ENCODE results near the gene RDH16.
"Not testable (repeated sequence)": the region's sequence is repeated elsewhere in the genome, so short reads cannot be mapped to it uniquely, and the experiment has no call there.

The RDH16 gene

DNA sequence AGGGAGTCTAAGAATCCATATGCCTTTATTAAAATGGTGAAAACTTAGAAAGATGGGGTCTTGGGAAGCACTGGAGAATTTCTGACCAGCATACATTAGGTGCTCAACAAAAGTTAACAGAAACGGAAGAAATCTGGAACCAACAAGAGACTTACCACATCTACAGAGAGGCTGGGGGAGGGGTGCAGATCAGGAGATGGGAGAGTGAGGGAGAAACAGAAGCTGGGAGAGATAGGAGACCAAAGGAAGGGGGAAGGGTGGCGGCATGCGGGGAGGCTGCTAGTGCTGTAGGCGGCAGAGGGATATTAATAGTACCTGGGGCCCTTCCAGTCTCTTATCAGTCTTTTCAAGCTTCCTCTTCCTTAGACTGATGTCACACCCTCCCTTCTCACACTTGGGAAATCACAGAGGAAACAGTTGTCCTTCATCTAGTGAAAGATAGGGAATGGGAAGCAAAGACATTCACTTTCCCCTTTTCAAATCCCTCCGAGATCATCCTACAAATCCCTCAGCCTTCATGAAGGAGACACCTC is 30.9 kb upstream of the RDH16 start:
- no peak for DNase-seq

DNA sequence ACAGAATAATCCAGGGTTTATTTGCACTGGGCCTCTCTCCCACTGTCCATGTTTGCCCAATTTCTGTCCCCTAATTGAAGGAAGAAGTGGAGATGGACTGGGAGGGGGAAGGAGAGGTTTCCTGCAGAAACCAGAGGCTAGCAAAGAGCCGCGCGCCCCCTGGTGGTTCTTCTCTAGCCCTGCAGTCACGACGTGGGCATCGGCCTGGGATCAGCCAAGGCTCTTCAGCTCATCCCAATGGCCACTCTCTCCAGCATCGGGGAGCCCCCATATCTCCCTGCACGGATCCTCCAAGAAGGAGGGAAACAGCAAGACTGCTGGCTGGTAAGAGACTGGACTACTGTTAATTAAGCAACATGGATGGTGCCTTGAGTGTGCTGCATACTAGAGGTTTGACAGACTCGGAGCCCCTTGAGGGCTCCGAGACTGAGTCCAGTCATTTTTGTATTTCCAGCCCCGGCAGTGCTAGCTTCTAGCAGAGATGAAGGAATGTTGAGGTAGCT is 30.2 kb upstream of the RDH16 start:
- peak; percentile 56 for DNase-seq

DNA sequence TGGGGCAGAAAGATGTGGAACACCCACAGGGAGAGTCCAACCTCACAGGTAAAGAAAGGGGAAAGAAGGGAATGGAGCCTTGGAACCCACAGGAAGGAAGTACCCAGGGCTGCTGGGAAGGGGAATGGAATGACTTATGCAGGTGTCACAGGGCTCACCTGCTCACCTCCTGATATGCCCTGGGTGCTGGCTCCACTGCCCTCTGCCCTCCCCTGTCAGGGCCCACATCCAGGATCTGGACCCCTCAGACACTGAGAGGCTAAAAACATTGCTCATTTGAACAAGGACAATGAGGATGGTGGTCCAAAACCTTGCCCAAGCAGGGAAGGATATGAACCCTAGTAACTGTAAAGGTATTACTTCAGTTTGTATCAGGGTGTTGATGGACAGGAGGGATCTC is 29.6 kb upstream of the RDH16 start:
- no peak for DNase-seq

DNA sequence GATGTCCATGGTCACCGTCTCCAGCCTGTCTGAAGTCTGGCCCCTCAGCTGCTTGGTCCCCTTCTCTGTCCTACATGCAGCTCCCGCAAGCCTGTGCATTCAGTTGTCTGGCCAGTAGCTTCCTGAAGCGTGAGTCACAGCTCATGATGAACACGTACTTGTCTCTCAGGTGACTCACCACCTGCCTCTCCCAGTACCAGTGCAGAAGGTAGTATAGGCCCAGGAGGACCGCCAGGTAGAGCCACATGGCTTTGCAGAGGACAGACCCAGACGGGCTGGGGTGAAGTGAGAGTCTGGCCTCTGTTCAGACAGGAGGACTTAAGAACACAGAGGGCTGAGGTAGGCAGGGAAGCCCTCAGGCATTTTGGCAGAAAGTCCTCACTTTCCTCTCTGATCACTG is 28.3 kb upstream of the RDH16 start:
- peak; percentile 20 for DNase-seq

DNA sequence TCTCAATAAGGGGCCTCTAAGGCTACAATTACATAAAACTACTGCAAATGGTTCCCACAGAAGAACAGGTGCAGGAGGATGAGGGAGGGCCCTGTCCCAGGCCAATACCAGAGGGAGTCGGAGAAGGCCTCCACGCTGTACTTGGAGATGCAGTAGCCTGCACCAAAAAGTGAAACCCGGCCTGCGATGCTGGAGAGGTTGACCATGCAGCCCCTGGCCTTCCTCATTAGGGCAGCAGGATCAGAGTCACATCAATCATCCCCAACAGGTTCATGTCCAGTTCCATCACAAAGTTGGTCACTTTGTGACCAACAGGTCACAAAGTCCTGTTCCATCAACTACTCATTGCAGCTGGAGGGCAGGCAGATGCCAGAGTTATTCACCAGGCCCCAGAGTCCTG is 26.0 kb upstream of the RDH16 start:
- DNase-seq, result no peak

DNA sequence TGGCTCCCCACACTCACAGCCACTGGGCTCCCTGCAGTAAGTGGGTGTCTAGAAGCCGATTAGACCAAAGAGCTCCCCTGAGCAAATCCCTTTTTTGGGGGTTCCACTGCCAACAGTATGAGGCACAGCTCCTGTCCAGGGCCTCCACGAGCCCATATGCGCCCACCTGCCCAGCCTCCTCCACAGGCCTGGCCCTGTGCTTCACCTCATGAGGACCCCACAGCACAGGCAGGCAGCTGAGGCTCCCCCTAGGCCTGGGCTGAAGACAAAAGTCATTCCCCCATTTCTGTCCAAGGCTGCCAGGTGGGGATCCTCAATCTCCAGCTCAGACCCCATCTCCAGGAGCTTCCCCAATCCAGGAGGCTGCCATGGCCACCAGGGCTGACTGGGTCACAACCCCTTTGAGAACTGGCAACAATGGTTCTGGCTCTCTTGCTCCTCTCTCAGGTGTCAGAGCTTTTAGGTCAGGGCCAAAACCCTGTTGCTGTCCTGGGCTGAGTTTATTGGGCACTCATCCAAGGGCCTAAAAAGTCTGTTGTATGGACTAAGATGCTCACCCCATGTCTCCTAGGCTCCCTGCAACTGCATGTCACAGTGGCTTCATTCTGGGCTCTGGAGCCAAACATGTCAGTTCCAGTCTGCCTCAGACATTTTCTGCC is 25.3 kb upstream of the RDH16 start:
- not testable (repeated sequence) for DNase-seq

DNA sequence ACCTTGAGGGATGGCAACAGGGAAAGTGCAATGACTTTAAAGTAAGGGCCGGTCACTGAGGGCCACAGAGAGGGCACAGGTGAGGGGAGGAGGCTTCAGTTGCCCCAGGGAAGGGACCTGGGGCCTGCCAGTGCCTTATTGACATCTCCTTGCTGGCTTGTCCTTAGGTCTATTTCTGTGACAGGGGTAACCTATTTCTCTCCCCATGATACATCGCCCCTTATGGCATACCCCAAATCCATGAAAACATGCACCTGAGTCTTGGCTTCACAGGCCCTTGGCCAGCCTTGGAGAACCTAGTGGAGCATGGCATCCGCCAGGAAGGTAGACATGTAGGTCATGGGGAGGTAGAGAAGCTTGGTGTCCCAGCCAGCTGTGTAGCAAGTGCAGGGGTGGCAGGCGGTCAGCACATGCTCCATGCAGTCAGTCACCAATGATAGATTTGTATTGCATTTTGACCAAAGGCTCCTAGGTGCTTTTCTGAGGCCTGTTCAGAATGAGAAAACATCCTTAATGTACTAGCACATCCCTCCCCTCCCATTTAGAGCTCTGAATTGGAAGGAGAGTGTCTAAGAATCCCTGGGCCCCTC is 23.6 kb upstream of the RDH16 start:
- DNase-seq, result no peak

DNA sequence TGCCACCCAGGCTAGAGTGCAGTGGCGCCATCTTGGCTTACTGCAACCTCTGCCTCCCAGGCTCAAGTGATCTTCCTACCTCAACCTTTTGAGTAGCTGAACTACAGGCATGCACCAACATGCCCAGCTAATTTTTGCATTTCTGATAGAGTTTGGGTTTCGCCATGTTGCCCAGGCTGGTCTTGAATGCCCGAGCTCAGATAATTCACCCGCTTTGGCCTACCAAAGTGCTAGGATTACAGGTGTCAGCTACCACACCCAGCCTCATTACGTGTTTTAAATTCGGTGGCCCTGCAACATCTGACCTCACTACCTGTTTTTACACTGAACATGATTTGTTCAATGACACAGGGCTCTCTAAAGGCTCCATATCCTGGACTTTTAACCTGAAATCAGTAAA is 22.9 kb upstream of the RDH16 start:
- no peak for DNase-seq

DNA sequence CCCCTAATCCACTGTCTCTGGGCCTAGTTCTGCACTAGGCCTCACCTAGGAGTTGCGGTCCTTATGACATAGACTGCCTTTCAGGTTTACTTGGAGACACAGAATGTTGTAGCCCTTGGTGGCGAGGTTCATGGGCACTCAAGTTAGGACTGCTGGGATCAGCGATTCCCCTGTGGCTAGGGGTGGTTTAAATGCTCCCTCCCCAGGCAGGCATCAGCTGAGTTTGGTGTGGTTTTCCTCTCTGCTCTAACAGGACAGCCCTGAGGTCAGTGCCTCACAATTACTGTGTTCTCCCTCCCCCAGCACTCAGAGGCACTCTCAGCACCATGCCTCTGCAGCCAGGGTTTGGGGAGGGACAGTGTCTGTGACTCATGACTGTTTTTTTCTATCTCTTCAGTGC is 22.2 kb upstream of the RDH16 start:
- DNase-seq, result no peak

DNA sequence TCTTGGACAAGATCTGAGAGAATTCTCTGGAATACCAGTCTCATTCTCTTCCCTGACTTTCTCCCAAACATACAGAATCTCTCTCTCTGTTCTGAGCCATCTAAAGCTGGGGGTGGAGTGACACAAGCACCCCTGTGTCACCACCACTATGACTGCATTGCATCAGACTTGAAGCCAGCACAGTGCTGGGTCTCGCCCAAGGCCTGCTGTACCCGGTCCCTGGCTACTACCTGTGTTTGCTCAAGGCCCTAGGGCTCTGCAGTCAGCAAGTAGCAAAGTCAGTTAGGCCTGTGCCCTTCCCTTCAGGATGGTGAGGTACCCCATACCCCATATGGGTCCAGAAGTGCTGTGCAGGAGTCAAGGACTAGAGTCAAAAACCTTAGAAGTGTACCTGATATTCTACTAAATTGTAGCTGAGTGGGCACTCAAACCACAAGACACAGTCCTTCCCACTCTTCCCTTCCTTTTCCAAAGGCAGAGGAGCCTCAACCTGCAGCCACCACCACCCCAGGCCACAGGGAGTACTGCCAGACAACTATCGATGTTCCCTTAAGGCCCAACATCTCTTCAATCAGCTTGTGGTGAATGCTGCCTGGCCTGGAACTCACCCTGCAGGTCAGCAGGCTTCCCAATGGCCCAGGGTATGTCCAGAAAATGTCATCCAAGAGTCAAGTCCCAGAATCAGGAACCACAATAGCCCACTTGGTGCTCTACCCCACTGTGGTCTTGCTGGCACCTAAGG is 21.2 kb upstream of the RDH16 start:
- DNase-seq, result no peak

DNA sequence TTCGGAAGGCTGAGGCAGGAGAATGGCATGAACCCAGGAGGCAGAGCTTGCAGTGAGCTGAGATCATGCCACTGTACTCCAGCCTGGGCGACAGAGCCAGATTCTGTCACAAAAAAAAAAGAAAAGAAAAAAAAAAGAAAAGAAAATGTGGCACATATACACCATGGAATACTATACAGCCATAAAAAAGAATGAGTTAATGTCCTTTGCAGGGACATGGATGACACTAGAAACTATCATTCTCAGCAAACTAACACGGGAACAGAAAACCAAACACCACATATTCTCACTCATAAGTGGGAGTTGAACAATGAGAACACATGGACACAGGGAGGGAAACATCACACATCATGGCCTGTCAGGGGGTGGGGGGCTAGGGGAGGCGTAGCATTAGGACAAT is 20.0 kb upstream of the RDH16 start:
- DNase-seq, result not testable (repeated sequence)

DNA sequence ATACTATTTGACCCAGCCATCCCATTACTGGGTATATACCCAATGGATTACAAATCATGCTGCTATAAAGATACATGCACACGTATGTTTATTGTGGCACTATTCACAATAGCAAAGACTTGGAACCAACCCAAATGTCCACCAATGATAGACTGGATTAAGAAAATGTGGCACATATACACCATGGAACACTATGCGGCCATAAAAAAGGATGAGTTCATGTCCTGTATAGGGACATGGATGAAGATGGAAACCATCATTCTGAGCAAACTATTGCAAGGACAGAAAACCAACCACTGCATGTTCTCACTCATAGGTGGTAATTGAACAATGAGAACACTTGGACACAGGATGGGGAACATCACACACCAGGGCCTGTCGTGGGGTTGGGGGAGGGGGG is 16.8 kb upstream of the RDH16 start:
- DNase-seq, result not testable (repeated sequence)

DNA sequence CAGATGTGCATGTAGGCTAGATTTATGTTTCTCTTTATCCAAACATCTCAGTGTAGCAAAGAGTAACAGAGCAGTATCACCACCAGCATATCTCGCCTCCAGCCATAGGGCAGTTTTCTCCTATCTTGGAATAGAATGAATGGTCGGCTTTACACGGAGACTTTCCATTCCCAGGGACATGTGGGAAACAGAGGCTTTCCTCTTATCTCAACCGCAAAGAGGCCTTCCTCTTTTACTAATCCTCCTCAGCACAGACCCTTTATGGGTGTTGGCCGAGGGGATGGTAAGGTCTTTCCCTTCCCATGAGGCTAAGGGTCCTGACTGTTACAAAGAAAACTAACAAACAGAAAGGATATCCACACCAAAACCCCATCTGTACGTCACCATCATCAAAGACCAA is 11.5 kb upstream of the RDH16 start:
- not testable (repeated sequence) for DNase-seq

DNA sequence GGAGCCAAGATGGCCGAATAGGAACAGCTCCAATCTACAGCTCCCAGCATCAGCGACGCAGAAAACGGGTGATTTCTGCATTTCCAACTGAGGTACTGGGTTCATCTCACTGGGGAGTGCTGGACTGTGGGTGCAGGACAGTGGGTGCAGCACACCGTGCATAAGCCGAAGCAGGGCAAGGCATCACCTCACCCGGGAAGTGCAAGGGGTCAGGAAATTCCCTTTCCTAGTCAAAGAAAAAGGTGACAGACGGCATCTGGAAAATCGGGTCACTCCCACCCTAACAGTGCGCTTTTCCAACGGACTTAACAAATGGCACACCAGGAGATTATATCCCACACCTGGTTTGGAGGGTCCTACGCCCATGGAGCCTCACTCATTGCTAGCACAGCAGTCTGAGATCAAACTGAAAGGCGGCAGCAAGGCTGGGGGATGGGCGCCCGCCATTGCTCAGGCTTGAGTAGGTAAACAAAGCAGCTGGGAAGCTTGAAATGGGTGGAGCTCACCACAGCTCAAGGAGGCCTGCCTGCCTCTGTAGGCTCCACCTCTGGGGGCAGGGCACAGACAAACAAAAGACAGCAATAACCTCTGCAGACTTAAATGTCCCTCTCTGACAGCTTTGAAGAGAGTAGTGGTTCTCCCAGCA is 8.7 kb upstream of the RDH16 start:
- peak; percentile 3 for DNase-seq

DNA sequence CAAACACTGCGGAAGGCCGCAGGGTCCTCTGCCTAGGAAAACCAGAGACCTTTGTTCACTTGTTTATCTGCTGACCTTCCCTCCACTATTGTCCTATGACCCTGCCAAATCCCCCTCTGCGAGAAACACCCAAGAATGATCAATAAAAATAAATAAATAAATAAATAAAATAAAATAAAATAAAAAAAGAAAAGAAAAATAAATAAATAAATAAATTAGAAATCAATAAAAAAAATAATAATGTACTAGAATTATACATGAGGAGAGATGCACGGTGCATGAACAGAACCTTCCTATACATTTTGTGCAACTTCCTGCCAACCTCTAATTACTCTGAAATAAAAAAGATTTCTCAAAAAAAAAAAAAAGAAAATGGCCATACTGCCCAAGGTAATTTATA is 7.7 kb upstream of the RDH16 start:
- DNase-seq, result not testable (repeated sequence)

DNA sequence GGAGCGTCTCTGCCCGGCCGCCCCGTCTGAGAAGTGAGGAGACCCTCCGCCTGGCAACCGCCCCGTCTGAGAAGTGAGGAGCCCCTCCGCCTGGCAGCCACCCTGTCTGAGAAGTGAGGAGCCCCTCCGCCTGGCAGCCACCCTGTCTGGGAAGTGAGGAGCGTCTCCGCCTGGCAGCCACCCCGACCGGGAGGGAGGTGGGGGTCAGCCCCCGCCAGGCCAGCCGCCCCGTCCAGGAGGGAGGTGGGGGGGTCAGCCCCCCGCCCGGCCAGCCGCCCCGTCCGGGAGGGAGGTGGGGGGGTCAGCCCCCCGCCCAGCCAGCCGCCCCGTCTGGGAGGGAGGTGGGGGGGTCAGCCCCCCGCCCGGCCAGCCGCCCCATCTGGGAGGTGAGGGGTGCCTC is 6.1 kb upstream of the RDH16 start:
- not testable (repeated sequence) for DNase-seq

DNA sequence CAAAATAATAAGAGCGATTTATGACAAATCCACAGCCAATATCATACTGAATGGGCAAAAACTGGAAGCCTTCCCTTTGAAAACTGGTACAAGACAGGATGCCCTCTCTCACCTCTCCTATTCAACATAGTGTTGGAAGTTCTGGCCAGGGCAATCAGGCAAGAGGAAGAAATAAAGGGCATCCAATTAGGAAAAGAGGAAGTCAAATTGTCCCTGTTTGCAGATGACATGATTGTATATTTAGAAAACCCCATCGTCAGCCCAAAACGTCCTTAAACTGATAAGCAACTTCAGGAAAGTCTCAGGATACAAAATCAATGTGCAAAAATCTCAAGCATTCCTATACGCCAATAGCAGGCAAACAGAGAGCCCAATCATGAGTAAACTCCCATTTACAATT is 4.8 kb upstream of the RDH16 start:
- DNase-seq, result not testable (repeated sequence)

DNA sequence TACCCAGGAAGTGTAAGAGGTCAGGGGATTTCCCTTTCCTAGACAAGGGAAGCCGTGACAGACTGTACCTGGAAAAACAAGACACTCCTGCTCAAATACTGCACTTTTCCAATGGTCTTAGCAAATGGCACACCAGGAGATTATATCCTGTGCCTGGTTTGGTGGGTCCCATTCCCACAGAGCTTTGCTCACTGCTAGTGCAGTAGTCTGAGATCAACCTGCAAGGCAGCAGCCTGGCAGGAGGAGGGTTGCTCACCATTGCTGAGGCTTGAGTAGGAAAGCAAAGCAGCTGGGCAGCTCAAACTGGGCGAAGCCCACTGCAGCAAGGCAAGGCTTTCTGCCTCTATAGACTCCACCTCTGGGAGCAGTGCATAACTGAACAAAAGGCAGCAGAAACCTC is 1.0 kb upstream of the RDH16 start:
- DNase-seq, result no peak

DNA sequence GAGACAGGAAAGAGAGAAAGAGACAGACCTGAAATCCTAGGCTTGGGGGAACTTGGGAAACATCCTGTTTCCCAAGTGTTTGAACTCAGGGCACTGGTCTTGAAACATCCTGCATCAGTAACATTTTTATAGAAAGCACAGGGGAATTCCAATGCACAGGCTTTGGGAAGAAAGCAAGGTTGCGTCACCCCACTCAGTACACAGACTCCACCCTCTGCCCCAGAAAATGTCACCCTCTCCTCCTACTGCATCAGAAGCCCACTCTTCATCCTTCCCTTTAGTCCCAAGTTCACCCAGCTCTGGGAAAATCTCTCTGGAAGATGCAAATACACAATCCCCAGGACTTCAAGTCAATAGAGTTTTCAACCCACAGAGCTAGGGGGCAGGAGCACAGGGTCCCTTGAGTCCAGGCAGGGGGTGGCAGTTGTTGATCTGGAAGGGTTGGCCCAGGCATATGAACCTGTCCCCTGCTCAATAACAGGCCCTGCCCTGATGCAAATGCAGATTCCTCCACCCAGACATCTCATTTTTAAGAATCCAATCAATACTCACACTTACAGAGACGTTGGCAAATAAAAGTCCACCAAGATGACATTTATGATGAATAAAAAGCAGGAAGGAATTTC is 1.7 kb downstream of the RDH16 start:
- no peak for DNase-seq

DNA sequence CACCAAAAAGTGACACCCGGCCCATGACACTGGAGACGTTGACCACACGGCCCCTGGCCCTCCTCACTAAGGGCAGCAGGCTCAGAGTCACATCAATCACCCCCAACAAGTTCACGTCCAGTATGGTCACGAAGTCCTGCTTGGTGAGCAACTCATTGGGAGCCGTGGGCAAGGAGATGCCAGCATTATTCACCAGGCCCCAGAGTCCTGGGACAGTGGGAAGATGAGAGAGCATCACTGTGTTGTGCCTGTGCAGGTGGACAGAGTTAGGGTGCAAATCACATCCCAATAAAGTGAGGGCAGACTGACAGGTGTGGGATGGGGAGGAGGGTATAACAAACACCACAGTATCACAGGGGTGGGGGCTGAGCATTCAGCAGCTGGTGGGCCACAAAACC is 2.5 kb downstream of the RDH16 start:
- DNase-seq, result no peak

DNA sequence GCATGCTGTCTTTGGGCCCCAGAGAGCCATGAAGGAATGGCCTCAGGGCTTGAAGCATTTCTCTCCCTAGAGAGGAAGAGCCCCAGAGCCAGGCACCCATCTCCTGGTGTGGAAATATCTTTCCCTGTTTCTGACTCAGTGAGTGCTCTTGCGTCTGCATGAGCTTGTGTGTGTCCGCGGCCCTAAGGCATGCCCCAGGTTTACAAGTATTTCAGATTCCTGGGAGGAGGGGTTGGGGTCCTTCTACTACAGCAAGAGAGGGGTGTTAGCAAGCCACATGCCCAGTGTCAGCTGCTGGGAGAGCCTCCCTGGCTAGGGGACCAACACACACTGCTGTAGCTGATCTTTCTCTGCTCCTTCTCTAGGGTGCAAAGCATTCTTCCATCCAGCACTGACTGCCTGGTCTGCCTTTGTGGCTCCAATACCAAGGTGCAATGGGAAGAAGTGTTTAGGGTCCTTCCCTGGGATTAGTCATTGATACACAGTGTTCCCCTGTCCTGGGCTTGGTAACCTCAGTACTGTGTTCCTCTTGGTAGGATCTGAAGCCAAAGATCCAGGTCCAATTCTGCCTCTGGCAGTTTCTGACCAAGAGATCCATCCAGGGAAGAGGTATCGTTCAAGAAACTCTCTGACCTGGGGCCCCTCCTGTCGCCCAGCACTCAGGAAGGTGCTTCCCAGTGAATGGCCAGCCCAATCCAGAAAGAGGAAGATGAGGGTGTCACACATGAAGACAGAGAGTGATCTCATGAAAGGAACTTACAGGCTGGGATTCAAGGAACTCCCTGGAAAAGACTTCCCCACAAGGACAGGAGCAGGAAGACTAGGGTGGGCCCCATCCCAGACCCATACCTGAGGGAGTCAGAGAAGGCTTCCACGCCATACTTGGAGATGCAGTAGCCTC is 3.1 kb downstream of the RDH16 start:
- DNase-seq, result no peak

DNA sequence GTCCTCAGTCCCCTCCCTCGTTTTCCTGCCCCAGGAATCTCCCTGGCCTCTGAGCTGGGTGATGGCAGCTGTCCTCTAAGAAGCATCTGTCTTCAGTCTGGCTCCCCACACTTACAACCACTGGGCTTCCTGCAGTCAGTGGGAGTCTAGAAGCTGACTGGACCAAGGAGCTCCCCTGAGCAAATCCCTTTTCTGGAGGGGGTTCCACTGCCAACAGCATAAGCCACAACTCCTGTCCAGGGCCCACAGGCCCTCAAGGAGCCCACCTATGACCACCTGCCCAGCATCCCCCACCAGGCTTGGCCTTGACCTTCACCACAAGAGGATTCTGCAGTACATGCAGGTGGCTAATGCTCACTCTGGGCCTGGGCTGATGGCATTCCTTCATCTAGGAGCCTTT is 4.1 kb downstream of the RDH16 start:
- DNase-seq, result no peak
